ENCODE measurements around the gene APBA1. TPM values are rescaled to one million over a fixed set of nuclear protein-coding genes. Genes with fewer than 3 reads are reported as not detected.

The APBA1 gene
- total RNA-seq, 1 experiment from 2014 or later: 1.8 TPM

DNA sequence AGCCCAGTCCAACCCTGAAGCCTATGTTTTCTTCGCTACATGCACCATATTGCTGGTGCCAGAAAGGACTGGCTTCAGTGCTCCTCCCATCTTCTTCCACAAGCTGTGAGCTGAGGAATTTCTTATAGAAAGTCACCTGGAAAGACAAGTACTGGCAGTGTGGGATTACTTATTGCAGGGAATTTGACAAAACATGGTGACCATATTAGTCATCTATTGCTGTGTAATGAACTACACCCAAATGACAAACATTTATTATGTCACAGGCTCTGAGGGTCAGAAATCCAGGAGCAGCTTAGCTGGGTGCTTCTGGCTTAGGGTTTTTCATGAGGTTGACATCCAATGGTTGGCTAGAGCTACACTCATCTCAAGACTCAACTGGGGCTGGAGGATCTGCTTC is 271.7 kb downstream of the APBA1 start:
- Histone ChIP-seq H2AFZ (ENCODE audit: low read length) (no peak overlapping the region), H3K9me3 (ENCODE audit: control insufficient read depth, low read depth, low read length) (no peaks in the 10 kb centered on the region), H3K27me3 (ENCODE audit: insufficient read depth, low read length) (no peaks in the 10 kb centered on the region), H2BK120ac (ENCODE audit: low read depth, low read length, poor library complexity, severe bottlenecking) (no peak overlapping the region), H3K23ac (ENCODE audit: insufficient read length, low read depth, low read length) (no peak overlapping the region), H4K5ac (ENCODE audit: insufficient read length, low read depth, low read length) (no peak overlapping the region), H3K27ac (ENCODE audit: insufficient read length, low read depth, low read length) (no peak overlapping the region), H3K9ac (ENCODE audit: extremely low read depth, insufficient read length, low read length) (no peak overlapping the region), H4K20me1 (ENCODE audit: control insufficient read depth, insufficient read depth, insufficient read length) (no peaks in the 10 kb centered on the region), H3K4me2 (ENCODE audit: insufficient read depth, insufficient read length, low read length) (no peak overlapping the region), H4K8ac (replicated peaks; ENCODE audit: insufficient read length, low read depth, low read length) (no peak overlapping the region), H3K4ac (ENCODE audit: low read depth, low read length) (no peak overlapping the region), H2BK12ac (ENCODE audit: insufficient read length, low read depth, low read length) (no peak overlapping the region), H3T11ph (ENCODE audit: low read length) (no peak overlapping the region), H2BK20ac (ENCODE audit: low read depth, low read length, poor library complexity, severe bottlenecking) (no peak overlapping the region), H4K91ac (ENCODE audit: insufficient read length, low read depth, low read length) (no peak overlapping the region), H3K79me2 (ENCODE audit: insufficient read depth, low read length) (no peaks in the 10 kb centered on the region), H2BK15ac (ENCODE audit: low read depth, low read length) (no peak overlapping the region), H3K79me1 (ENCODE audit: insufficient read depth, low read depth, low read length, poor library complexity, severe bottlenecking) (no peaks in the 10 kb centered on the region), H2AK5ac (ENCODE audit: insufficient read length, low read length) (no peak overlapping the region), H3K23me2 (ENCODE audit: insufficient read length, low read depth, low read length, poor library complexity, severe bottlenecking) (no peaks in the 10 kb centered on the region), H2BK5ac (ENCODE audit: insufficient read length, low read length) (no peak overlapping the region), H3K18ac (ENCODE audit: insufficient read length, low read depth, low read length) (no peak overlapping the region), H3K56ac (ENCODE audit: insufficient read length, low read depth, low read length) (no peak overlapping the region), H3K14ac (ENCODE audit: insufficient read depth, low read length) (no peak overlapping the region), H3K4me1 (ENCODE audit: insufficient read depth, low read length) (no peaks in the 10 kb centered on the region; the same call in 1 of the 2 replicates)
- Mint-ChIP-seq H3K4me1 (peaks cover 6 to 12% of the 10 kb centered on the region in 2 experiments), H3K36me3 (ENCODE audit: insufficient read depth in 1 of 3, low read depth in 3 of 3) (peaks cover 2 to 10% (median 2%) of the 10 kb centered on the region in 3 experiments; a peak in 4 of 7 replicates), H3K4me3 (no peak overlapping the region), H3K27ac (no peak overlapping the region), H3K9me3 (peaks cover 3 to 6% of the 10 kb centered on the region in 2 experiments; a peak in 2 of 5 replicates), H3K27me3 (ENCODE audit: low read depth) (no peaks in the 10 kb centered on the region)
- no peak for DNase-seq
- no CpG with 5 or more reads among the region's 1 CpG for WGBS (ENCODE audit: extremely low coverage, insufficient read length, low lambda C conversion rate)
- TF ChIP-seq, protein P1, sequence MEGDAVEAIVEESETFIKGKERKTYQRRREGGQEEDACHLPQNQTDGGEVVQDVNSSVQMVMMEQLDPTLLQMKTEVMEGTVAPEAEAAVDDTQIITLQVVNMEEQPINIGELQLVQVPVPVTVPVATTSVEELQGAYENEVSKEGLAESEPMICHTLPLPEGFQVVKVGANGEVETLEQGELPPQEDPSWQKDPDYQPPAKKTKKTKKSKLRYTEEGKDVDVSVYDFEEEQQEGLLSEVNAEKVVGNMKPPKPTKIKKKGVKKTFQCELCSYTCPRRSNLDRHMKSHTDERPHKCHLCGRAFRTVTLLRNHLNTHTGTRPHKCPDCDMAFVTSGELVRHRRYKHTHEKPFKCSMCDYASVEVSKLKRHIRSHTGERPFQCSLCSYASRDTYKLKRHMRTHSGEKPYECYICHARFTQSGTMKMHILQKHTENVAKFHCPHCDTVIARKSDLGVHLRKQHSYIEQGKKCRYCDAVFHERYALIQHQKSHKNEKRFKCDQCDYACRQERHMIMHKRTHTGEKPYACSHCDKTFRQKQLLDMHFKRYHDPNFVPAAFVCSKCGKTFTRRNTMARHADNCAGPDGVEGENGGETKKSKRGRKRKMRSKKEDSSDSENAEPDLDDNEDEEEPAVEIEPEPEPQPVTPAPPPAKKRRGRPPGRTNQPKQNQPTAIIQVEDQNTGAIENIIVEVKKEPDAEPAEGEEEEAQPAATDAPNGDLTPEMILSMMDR (conservative IDR thresholded peaks at IDR 0.05): no peak

Measured in H9 (cell line).